Muscle layer of duodenum (tissue), 2 donors: ENCODE measurements around the gene NPFFR1.
"Not testable (repeated sequence)": the region's sequence is repeated elsewhere in the genome, so short reads cannot be mapped to it uniquely, and the experiment has no call there.

Experiments
- H3K27ac ChIP-seq: one replicate; pipeline ENCODE4 v1.7.0; 2013; ENCODE audit warnings: mild to moderate bottlenecking, low read length
- H3K27me3 ChIP-seq: one replicate; pipeline ENCODE4 v1.7.0; 2013; ENCODE audit warnings: low read depth, mild to moderate bottlenecking, control low read depth, low read length
- H3K36me3 ChIP-seq, 2 donors: one replicate each; pipeline ENCODE4 v1.7.0; 2013; ENCODE audit warnings: low read length in 2 of 2, control low read depth in 1 of 2, mild to moderate bottlenecking in 1 of 2; ENCODE audit not compliant: insufficient read depth in 2 of 2, control insufficient read depth in 1 of 2
- H3K4me1 ChIP-seq, 2 donors: one replicate each; pipeline ENCODE4 v1.7.0; 2013; ENCODE audit warnings: low read length in 2 of 2, mild to moderate bottlenecking in 2 of 2, control low read depth in 1 of 2, moderate library complexity in 1 of 2; ENCODE audit not compliant: insufficient read depth in 2 of 2, control insufficient read depth in 1 of 2
- H3K4me3 ChIP-seq, 2 donors: one replicate each; pipeline ENCODE4 v1.7.0; 2013; ENCODE audit warnings: low read length in 2 of 2, low read depth in 1 of 2, mild to moderate bottlenecking in 1 of 2
- H3K9me3 ChIP-seq, 2 donors: one replicate each; pipeline ENCODE4 v1.7.0; 2013; ENCODE audit warnings: low read length in 2 of 2, control low read depth in 1 of 2, mild to moderate bottlenecking in 1 of 2; ENCODE audit not compliant: control insufficient read depth in 1 of 2
- donor health status: healthy.

Gene NPFFR1

GRCh38 chr10:70266701-70267100 is 17.1 kb downstream of the NPFFR1 start:
- Histone ChIP-seq H3K9me3 (no peaks in the 10 kb centered on the region), H3K27me3 (no peaks in the 10 kb centered on the region), H3K27ac (no peak overlapping the region), H3K4me1 (no peaks in the 10 kb centered on the region), H3K36me3 (no peaks in the 10 kb centered on the region), H3K4me3 (no peak overlapping the region)

- H3K36me3 ChIP-seq, result no peaks in the 10 kb centered on the region
- H3K4me1 ChIP-seq, result no peaks in the 10 kb centered on the region
- no peak overlapping the region for H3K27ac ChIP-seq
- no peaks in the 10 kb centered on the region for H3K9me3 ChIP-seq
- no peaks in the 10 kb centered on the region for H3K27me3 ChIP-seq
- no peak overlapping the region for H3K4me3 ChIP-seq
Observed at GRCh38 chr10:70266056-70266455, 17.7 kb downstream of the NPFFR1 start.

- Histone ChIP-seq H3K27me3 (no peaks in the 10 kb centered on the region), H3K9me3 (no peaks in the 10 kb centered on the region), H3K36me3 (no peaks in the 10 kb centered on the region), H3K4me1 (no peaks in the 10 kb centered on the region), H3K27ac (no peak overlapping the region), H3K4me3 (no peak overlapping the region)
Observed at GRCh38 chr10:70265032-70265689, 18.6 kb downstream of the NPFFR1 start.

GRCh38 chr10:70260734-70261133 is 23.1 kb downstream of the NPFFR1 start:
- H3K27me3 ChIP-seq, result peaks cover 8% of the 10 kb centered on the region
- no peaks in the 10 kb centered on the region for H3K36me3 ChIP-seq
- no peaks in the 10 kb centered on the region for H3K9me3 ChIP-seq
- peaks cover 0 to 1% of the 10 kb centered on the region in 2 donors for H3K4me1 ChIP-seq
- no peak overlapping the region for H3K27ac ChIP-seq
- no peak overlapping the region for H3K4me3 ChIP-seq

- no peak overlapping the region for H3K27ac ChIP-seq
- no peaks in the 10 kb centered on the region for H3K36me3 ChIP-seq
- H3K27me3 ChIP-seq, result peaks cover 13% of the 10 kb centered on the region
- H3K4me1 ChIP-seq, result peaks cover 0 to 6% of the 10 kb centered on the region in 2 donors
- H3K4me3 ChIP-seq, result no peak overlapping the region
- no peaks in the 10 kb centered on the region for H3K9me3 ChIP-seq
Observed at GRCh38 chr10:70260259-70260658, 23.5 kb downstream of the NPFFR1 start.

- Histone ChIP-seq H3K36me3 (no peaks in the 10 kb centered on the region), H3K4me1 (peaks cover 0 to 8% of the 10 kb centered on the region in 2 donors), H3K4me3 (no peak overlapping the region), H3K9me3 (no peaks in the 10 kb centered on the region), H3K27me3 (peaks cover 27% of the 10 kb centered on the region), H3K27ac (no peak overlapping the region)
Observed at GRCh38 chr10:70258216-70258615, 25.6 kb downstream of the NPFFR1 start.

- H3K4me1 ChIP-seq, H3K9me3 ChIP-seq, H3K27ac ChIP-seq, H3K36me3 ChIP-seq, H3K4me3 ChIP-seq: not testable (repeated sequence)
- H3K27me3 ChIP-seq, result peaks cover 27% of the 10 kb centered on the region
Observed at GRCh38 chr10:70257816-70258215, 26.0 kb downstream of the NPFFR1 start.

- H3K4me1 ChIP-seq, result peaks cover 0 to 8% of the 10 kb centered on the region in 2 donors
- H3K4me3 ChIP-seq, result no peak overlapping the region
- no peaks in the 10 kb centered on the region for H3K36me3 ChIP-seq
- H3K9me3 ChIP-seq, result peaks cover 0 to 3% of the 10 kb centered on the region in 2 donors
- H3K27ac ChIP-seq, result no peak overlapping the region
- peaks cover 27% of the 10 kb centered on the region for H3K27me3 ChIP-seq
Observed at GRCh38 chr10:70256463-70256862, 27.3 kb downstream of the NPFFR1 start.

- H3K4me1 ChIP-seq, result peaks cover 0 to 8% of the 10 kb centered on the region in 2 donors
- H3K9me3 ChIP-seq, result peaks cover 0 to 3% of the 10 kb centered on the region in 2 donors
- H3K36me3 ChIP-seq, result no peaks in the 10 kb centered on the region
- no peak overlapping the region for H3K4me3 ChIP-seq
- peaks cover 27% of the 10 kb centered on the region for H3K27me3 ChIP-seq
- no peak overlapping the region for H3K27ac ChIP-seq
Observed at GRCh38 chr10:70255329-70256299, 28.2 kb downstream of the NPFFR1 start.

- H3K27me3 ChIP-seq, result peaks cover 27% of the 10 kb centered on the region
Observed at GRCh38 chr10:70254778-70255328, 29.0 kb downstream of the NPFFR1 start.

More at GRCh38 chr10:70254778-70255328, 29.0 kb downstream of the NPFFR1 start:
- Histone ChIP-seq H3K4me1 (peaks cover 0 to 8% of the 10 kb centered on the region in 2 donors), H3K4me3 (no peak overlapping the region), H3K9me3 (peaks cover 0 to 3% of the 10 kb centered on the region in 2 donors), H3K27ac (no peak overlapping the region), H3K36me3 (no peaks in the 10 kb centered on the region)
